HG03060 (cell line): ENCODE results near the gene ANXA11.
"Not testable (repeated sequence)": the region's sequence is repeated elsewhere in the genome, so short reads cannot be mapped to it uniquely, and the experiment has no call there.

Experiments used
- ATAC-seq: cut with Tn5 transposase; IDR thresholded peaks from one replicate; pipeline ENCODE4 v1.9.1; 2021; ENCODE audit warnings: low read depth, moderate number of reproducible peaks; ENCODE audit not compliant: unreplicated experiment

ANXA11 gene

GRCh38 chr10:80211786-80212185, 6.4 kb upstream of the ANXA11 start:
- ATAC-seq, result no peak

- no peak for ATAC-seq
Observed at GRCh38 chr10:80210259-80210658, 4.9 kb upstream of the ANXA11 start.

DNA sequence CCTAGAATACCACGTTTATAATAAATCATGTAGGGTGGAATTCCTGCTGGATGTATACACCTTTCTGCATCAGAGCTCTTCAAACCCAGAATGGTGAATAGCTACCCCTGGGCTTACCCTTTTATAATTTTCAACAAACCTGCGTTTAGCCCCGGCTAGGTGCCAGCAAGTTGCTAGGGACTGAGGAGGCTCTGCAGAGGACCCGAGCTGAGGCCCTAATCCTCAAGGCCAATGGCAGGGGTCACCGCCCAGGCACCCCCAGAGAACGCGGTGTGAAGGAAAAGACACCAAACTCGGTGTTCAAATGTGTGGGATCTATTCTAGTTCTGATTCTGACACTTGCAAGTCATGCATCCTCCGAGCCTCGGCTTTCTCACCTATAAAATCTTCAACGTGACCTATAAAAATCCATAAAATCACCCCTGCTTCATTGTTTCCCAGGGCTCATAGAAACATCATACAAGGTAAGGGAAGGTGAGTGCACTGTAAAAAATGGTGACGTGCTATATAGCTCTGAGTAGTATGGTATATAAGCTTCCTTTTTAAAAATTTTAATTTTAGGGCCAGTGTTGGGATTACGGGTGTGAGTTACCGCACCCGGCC, 2.5 kb upstream of the ANXA11 start:
- no peak for ATAC-seq

- ATAC-seq, result no peak
Observed at GRCh38 chr10:80206277-80206655, 929 bp upstream of the ANXA11 start.

- ATAC-seq, result no peak
Observed at GRCh38 chr10:80204677-80205476, 460 bp downstream of the ANXA11 start.

DNA sequence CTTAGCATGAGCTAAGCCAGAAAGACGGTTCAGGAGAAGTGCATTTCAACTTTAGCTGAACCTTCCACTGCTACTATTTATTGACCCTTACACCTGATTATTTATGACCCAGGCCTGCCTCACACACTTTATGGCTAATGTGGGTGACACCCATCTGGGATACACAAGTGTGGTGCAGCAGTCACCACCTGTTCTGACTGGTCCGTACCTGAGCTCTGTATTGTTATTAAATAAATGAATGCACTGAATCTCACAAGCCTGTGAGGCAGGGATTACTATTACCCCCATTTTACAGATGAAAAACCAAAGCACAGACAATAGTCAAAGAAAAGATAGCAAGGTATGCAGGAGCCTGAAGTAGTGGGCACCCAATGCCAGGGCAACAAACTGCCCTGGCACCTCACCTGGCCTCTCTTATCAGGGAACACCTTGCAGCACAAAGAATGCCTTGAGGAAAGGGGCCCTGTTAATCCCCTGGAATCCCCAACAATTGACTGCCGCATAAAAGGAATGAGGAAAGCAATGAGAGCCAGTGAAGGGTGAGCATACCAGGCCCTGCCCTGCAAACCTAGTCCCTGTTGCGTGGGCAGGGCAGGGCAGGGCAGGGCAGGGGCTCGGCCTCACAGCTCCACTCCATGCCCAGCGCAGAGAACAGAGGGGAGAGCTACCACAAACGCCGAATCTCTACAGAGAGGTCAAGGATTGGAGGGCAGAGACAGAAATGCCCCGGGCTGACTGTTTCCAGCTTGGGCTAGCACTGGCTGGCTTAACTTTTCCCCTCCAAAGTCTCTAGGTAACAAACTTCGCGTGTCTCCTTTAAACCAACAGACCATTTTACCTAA, 1.3 kb downstream of the ANXA11 start:
- ATAC-seq, result peak; percentile 4

GRCh38 chr10:80202934-80203834, 2.2 kb downstream of the ANXA11 start:
- peak; percentile 67 for ATAC-seq

DNA sequence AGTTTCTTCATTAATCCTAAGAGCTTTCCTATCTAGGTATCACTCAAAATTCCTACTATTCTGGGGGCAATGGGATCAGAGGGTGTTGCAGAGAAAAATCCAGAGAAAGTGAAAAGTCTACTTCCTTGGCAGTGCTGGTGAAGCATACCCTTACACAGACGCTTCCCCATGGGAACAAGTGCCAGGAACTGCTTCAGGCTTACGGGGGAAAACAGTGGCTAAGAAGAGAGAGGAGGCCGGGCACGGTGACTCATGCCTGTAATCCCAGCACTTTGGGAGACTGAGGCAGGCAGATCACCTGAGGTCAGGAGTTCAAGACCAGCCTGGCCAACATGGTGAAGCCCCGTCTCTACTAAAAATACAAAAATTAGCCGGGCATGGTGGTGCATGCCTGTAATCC, 2.8 kb downstream of the ANXA11 start:
- not testable (repeated sequence) for ATAC-seq

DNA sequence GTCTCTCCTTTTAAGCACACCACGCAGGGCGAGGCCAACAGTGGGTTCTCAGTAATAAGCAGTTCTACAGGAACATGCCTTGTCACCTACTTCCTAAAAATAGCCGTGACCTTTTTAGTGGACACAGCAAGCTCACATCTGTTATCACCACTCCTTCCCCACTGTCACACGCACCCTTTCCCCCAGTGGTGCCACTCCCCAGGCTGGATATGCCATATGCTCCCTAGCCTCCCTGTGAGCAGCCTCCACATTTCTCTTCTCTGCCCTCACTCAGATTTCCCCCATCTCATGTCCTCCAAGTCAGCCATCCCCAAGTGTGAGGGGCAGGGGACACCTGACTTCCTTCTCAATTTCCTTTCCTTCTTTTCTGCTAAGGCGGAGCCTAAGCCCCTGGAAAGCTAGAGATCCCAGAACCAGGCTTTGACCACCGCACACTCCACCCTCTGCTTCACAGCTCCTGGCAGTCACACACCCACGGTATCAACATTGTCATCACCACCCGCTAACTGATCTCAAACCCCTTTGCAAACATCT, 3.7 kb downstream of the ANXA11 start:
- no peak for ATAC-seq

DNA sequence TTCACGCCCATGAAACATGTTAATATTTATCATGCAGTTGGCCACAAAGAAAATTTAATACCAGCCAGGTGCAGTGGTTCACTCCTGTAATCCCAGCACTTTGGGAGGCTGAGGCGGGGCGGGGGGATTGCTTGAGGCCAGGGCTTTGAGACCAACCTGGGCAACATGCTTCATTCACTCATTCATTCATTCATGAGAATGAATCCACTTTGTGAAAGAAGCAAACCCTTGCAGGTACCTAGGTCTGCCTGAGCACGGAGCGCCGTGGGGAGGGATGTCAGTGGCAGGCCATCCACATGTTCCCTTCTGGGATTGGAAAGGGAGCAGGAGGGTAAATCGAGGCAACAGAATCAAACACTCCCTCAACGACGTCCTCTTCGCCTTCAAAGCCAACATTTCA, 4.7 kb downstream of the ANXA11 start:
- no peak for ATAC-seq

DNA sequence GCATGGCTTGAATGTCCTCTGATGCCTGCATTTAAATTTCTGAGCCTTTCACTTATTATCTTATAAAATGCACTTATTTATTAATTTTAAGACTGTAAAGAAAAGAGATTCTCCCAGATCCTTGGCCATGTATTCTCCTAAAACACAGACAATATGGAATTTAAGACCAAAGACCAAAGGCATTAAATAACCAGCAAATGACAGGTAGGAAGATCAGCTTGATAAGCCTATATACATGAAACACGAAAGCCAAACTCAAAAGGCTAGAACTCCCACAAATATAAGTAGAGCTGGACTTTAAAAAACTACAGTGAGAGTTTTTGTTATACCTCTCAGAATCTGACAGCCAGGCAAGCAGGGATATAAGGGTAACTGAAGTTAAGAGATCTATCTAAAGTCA, 5.1 kb downstream of the ANXA11 start:
- no peak for ATAC-seq

DNA sequence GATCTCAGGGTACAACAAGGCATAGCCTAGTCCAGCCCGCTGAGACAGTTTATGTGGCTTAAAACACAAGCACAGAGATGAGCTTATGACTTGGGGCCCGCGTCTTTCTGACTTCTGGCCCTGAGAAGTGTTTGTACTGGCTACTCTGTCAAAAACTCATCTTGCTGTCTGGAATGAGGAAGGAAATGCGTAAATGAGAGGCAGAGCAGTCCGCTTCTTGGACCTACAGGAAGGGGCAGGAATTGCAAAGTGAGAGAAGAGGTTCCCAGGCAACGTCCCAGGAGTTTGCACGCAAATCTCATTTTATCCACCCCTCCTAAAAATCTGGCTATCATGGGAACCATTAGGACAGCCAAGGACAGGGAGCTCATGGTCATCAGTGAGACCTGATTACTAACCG, 5.5 kb downstream of the ANXA11 start:
- ATAC-seq, result no peak

- ATAC-seq, result no peak
Observed at GRCh38 chr10:80197972-80198916, 7.1 kb downstream of the ANXA11 start.

DNA sequence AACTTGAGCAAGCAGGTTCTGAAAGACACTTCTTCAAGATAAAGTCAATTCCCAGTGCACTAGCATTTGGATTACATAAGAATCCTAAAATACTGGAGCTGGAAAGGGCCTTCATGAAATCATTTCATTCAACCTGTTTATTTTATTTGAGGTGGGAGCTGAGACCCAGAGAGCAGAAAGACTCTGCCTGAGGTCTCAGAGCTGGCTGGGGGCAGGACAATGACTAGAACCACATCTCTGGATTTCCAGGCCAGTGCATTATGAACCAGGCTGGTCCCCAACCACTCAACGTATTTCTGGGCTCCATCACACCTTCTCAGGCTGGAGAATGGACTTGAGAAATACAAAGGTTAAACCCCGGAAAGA, 8.4 kb downstream of the ANXA11 start:
- ATAC-seq, result peak; percentile 4

DNA sequence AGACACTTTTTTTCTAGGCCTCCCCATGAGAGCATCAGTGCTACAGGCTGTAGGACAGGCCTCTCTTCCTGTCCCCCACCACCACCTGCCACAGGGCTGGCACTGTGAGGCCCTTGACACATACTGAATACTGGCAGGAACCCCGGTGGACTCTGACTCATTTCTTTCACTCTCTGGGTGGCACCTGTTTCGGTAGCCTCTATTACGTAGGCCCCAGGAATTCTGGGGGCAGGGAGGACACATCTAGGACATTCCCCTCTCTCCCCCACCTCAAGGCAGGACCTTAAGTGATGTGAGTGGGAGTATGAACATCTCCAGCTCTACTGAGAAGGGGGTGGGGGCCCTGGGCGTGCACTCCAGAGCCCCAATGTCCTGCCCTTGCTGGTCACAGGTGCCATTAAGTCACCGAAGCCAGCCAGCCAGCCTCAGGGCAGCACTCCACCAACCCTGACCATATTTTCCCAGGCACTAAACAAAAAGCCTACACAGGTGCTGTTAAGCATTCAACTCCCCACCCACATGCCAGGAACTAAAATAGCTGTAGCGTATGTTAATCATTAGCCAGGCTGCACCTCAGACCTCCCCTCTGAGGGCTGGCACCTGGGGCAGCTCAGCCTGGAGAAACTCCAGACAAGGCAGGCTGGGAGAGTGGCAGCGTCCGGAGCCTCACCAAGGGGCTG, 8.9 kb downstream of the ANXA11 start:
- ATAC-seq, result peak; percentile 76

DNA sequence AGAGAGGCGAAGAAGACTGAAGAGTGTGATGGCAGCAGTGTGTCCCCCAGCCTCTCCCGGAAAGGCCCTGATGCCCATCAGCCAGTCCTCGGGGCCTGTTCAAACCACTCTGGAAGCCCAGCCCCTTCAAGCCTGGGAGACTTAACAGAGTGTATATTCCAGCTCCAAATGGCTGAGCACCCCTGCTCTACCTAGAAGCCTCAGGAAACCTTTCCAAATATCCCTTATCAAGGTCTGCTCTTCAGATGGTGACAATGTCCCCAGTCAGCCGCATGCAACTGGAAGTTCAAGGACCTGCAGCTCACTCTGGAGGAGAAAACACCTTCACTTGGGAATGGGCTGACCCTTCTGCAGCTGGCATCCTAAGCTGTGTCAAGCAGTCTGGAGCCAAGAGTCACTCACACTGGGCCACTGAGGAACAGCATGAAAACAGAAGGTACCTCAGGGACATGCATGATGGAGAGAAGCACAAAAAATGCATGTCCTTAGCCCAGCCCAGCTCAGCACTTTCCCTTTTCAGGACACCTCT, 10.2 kb downstream of the ANXA11 start:
- no peak for ATAC-seq

- no peak for ATAC-seq
Observed at GRCh38 chr10:80194373-80195045, 10.8 kb downstream of the ANXA11 start.

- no peak for ATAC-seq
Observed at GRCh38 chr10:80192553-80192952, 12.8 kb downstream of the ANXA11 start.
